ENCODE data around the gene RSPO4.

Gene RSPO4

DNA sequence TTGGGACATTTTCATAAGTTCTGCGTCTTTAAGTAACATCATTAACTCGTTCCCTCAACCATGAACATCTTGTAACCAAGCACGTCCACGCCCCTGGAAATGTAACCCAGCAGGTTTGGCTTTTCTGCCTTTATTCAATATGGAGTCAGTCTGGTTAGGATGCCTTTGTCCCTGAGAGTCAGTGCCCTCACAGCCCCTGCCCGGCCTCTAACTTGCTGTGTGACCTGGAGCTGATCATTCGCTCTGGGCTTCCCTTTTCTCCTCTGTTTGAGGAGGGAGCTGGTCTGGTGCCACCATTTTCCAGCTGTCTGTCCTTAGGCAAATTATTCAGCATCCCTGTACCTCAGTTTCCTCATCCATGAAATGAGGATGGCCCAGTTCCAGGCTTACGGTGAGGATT lies 59.5 kb downstream of the RSPO4 start:
- DNase-seq (ENCODE audit: low spot score), result no peak

- no peak for DNase-seq (ENCODE audit: low spot score)
These were observed 61.2 kb downstream of the RSPO4 start for GRCh38 chr20:940926-941325.

GRCh38 chr20:939606-940005 lies 62.5 kb downstream of the RSPO4 start:
- no peak for DNase-seq (ENCODE audit: low spot score)

DNA sequence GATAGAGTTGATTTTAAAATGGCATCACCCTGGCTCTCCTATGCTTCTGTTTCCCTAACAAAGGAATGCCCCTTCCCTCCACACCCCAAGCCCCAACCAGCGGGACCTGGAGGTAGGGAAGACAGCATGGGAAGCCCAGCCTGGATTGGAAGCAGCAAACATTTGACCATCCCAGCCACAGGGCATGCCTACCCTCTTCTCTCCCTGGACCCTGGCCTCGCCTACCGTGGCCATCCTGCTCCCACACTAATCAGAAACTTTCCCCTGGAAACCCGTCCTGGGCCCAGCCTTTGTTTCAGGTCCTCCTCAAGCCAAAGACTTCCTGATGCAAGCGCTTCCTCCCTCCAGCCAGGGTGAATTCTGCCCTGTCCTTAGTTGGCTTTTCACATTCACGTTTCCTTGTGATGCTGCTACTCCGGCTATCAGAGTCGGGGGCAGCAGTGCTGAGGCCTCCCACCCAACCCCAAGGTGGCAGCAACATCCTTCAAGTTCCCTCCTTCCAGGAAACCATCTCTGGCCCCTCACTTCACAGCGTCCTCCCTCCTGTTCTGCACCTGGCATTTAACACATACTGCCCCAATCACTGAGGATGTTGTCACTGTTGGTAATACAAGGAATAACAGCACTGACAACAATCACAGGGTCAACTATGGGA lies 67.8 kb downstream of the RSPO4 start:
- no peak for DNase-seq (ENCODE audit: low spot score)

GRCh38 chr20:933029-933428 lies 69.1 kb downstream of the RSPO4 start:
- DNase-seq (ENCODE audit: low spot score), result no peak

DNA sequence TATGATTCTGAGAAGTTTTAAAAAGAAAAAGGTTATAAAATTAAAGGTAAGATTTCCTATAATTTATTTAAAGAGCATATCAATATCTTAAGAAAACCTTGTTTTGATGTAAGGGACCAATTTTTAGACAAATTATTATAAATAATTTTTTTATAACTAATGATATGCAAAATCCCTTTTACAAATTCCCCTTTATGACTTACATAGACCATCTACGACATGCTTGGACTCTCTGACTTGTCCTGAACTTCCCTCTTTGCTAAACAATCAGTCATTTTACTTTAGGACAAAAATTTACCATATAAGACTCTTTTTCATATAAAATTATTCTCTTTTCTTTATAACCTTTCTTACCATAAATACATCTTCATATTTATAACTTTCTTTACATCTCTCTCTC lies 70.7 kb downstream of the RSPO4 start:
- no peak for DNase-seq (ENCODE audit: low spot score)

- no peak for DNase-seq (ENCODE audit: low spot score)
These were observed 75.4 kb downstream of the RSPO4 start for GRCh38 chr20:926670-927069.

DNA sequence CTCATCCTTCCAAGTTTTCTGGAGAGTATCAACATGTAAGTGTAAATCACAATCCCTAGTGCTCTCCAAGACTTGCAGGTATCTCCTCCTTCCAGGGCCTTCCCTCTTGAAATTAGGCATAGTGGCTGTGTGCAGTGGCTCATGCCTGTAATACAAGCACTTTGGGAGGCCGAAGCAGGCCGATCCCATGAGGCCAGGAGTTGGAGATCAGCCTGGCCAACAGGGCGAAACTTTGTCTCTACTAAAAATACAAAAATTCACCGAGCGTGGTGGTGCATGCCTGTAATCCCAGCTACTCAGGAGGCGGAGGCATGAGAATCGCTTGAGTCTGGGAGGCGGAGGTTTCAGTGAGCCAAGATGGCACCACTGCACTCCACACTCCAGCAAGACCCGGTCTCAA lies 76.6 kb downstream of the RSPO4 start:
- DNase-seq (ENCODE audit: low spot score), result no peak

- no peak for DNase-seq (ENCODE audit: low spot score)
These were observed 77.5 kb downstream of the RSPO4 start for GRCh38 chr20:924639-925038.

DNA sequence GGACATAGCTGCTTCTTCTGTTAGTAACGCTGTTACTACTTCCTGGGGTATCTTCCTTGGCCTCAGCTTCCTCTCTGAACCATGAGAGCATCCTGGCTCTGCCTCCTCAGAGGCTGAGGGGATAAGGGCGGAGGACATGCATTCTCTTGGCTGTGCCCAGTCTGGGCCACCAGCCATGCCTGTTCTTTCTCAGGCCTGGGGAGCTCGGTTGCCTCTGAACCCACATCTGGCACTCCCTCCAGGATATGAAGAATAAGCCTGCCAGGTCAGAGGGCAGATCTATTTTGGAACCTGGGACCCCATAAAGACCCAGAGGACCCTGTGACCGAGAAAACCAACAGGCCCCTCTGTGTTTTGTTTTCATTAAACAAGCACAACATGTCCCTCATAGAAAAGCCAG lies 79.3 kb downstream of the RSPO4 start:
- DNase-seq (ENCODE audit: low spot score), result no peak

DNA sequence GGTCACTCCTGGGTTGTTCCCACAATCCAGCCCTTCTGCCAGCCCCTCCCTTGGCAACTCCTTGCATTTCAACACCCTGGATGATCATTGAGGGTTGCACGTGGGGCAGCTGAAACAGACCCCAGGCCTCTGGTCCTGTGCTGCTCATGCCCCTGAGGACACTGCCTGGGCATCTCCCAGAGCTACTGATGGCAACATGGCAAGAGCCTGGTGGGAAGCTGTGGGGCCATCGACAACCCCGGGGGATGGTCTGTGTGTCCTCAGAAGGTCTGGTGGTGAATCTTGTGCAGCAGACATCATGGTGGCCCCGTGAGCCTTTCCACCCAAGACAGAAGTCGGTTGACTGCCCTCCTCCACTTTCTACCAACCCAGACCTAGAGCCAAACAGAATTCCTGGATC lies 81.0 kb downstream of the RSPO4 start:
- DNase-seq (ENCODE audit: low spot score), result no peak

- no peak for DNase-seq (ENCODE audit: low spot score)
These were observed 81.8 kb downstream of the RSPO4 start for GRCh38 chr20:920311-920710.

- no peak for DNase-seq (ENCODE audit: low spot score)
These were observed 82.6 kb downstream of the RSPO4 start for GRCh38 chr20:919491-919916.

DNA sequence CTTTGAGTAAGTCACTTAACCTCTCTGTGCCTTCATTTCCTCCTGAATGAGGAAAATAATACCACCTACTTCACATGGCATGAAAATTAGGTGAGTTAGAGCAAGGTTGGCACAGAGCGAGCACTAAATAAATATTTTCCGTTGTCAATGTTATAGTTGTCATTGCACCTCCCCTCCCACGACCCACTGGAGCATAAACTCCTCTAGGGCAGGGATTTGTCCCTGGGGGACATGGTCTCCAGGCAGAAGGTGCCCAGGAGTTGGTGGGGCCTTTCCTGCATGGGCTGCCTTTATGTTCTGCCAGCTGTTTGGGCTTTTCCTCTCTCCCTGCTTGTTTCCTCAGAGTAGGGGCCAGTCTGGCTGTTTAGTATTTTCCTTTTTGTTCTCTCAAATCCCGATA lies 84.7 kb downstream of the RSPO4 start:
- no peak for DNase-seq (ENCODE audit: low spot score)

GRCh38 chr20:916825-917224 lies 85.3 kb downstream of the RSPO4 start:
- DNase-seq (ENCODE audit: low spot score), result no peak

- no peak for DNase-seq (ENCODE audit: low spot score)
These were observed 85.8 kb downstream of the RSPO4 start, which contains the start of gene ANGPT4 for GRCh38 chr20:916125-916799. Gene ANGPT4, minus strand, starts transcription at chr20:916334. Its CDS starts 120 bp downstream, at chr20:916214.

GRCh38 chr20:914727-915498 lies 87.2 kb downstream of the RSPO4 start:
- no peak for DNase-seq (ENCODE audit: low spot score)

- no peak for DNase-seq (ENCODE audit: low spot score)
These were observed 88.7 kb downstream of the RSPO4 start for GRCh38 chr20:913306-913849.

GRCh38 chr20:911882-912600 lies 90.1 kb downstream of the RSPO4 start:
- DNase-seq (ENCODE audit: low spot score), result no peak

GRCh38 chr20:910870-911770 lies 91.0 kb downstream of the RSPO4 start:
- DNase-seq (ENCODE audit: low spot score), result no peak

All from ecto neural progenitor cell (in vitro differentiated cells).